Measurements from ENCODE around the gene ATP2B1. TPM values are rescaled to one million over a fixed set of nuclear protein-coding genes. Genes with fewer than 3 reads are reported as not detected.

ATP2B1 gene
- polyA plus RNA-seq, 1 donor, result 95.6 TPM

- no peak overlapping the region for H3K4me3 ChIP-seq (ENCODE audit: low read length)
- no peaks in the 10 kb centered on the region for H3K27me3 ChIP-seq (ENCODE audit: control insufficient read depth, insufficient read depth, low read length)
- no peak for DNase-seq
- H3K9me3 ChIP-seq (ENCODE audit: control insufficient read depth, low read depth, low read length), result no peaks in the 10 kb centered on the region
- H3K4me1 ChIP-seq (ENCODE audit: control insufficient read depth, insufficient read depth, low read length), result no peaks in the 10 kb centered on the region
- H3K27ac ChIP-seq (ENCODE audit: low read length), result no peak overlapping the region
- WGBS (ENCODE audit: insufficient coverage, low lambda C conversion rate), result 100% methylated on average over 1 of the region's 3 CpGs
- H3K36me3 ChIP-seq (ENCODE audit: control insufficient read depth, insufficient read depth, low read length), result no peaks in the 10 kb centered on the region
Measured at GRCh38 chr12:89693639-89694202, 14.9 kb downstream of the ATP2B1 start.

GRCh38 chr12:89692439-89692838 lies 16.2 kb downstream of the ATP2B1 start:
- no CpG with 5 or more reads among the region's 1 CpG for WGBS (ENCODE audit: insufficient coverage, low lambda C conversion rate)
- Histone ChIP-seq H3K27ac (ENCODE audit: low read length) (no peak overlapping the region), H3K36me3 (ENCODE audit: control insufficient read depth, insufficient read depth, low read length) (no peaks in the 10 kb centered on the region), H3K4me1 (ENCODE audit: control insufficient read depth, insufficient read depth, low read length) (no peaks in the 10 kb centered on the region), H3K4me3 (ENCODE audit: low read length) (no peak overlapping the region), H3K27me3 (ENCODE audit: control insufficient read depth, insufficient read depth, low read length) (no peaks in the 10 kb centered on the region), H3K9me3 (ENCODE audit: control insufficient read depth, low read depth, low read length) (no peaks in the 10 kb centered on the region)
- no peak for DNase-seq

DNA sequence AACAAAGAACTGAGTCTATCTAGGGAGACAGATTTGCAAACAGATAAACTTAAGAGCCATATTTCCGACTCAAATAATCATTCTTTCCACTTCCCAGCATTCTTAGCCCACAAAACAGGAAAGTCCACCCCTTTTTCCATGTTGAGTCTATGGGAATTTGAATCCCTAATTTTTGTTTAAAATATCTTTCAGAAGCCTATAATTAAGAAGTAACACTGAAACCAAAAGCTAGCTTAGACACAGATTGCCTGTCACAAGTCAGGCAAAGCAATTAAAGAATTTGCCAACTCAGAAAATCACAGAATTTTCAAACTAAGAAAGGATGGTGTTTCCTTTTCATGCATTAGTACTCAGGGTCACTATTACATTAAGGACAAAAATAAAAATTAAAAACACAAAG lies 17.0 kb downstream of the ATP2B1 start:
- no peak for DNase-seq
- H3K9me3 ChIP-seq (ENCODE audit: control insufficient read depth, low read depth, low read length), result no peaks in the 10 kb centered on the region
- no peaks in the 10 kb centered on the region for H3K4me1 ChIP-seq (ENCODE audit: control insufficient read depth, insufficient read depth, low read length)
- H3K36me3 ChIP-seq (ENCODE audit: control insufficient read depth, insufficient read depth, low read length), result no peaks in the 10 kb centered on the region
- WGBS (ENCODE audit: insufficient coverage, low lambda C conversion rate), result no CpG with 5 or more reads among the region's 1 CpG
- H3K27me3 ChIP-seq (ENCODE audit: control insufficient read depth, insufficient read depth, low read length), result no peaks in the 10 kb centered on the region
- H3K27ac ChIP-seq (ENCODE audit: low read length), result no peak overlapping the region
- no peak overlapping the region for H3K4me3 ChIP-seq (ENCODE audit: low read length)

DNA sequence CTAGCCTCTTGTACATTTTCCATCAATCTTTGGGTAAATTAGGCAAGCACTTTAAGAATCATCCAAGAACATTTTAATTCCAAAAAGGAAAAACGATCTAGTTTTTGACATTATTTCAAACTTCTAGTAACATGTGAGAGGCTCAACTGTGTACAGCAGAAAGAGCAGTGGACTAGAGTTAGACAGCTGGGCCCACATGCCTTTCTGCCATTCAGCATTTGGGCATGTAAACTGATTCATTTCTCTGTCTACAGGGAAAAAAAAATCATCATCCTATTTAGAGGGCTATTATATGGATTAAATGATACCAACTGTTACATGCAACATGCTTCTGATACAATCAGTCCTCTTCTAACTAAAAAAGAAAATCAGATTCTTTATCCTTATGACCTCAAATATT lies 17.7 kb downstream of the ATP2B1 start:
- WGBS (ENCODE audit: insufficient coverage, low lambda C conversion rate), result no CpG with 5 or more reads among the region's 1 CpG
- H3K27ac ChIP-seq (ENCODE audit: low read length), result no peak overlapping the region
- H3K4me1 ChIP-seq (ENCODE audit: control insufficient read depth, insufficient read depth, low read length), result no peaks in the 10 kb centered on the region
- no peaks in the 10 kb centered on the region for H3K27me3 ChIP-seq (ENCODE audit: control insufficient read depth, insufficient read depth, low read length)
- no peaks in the 10 kb centered on the region for H3K9me3 ChIP-seq (ENCODE audit: control insufficient read depth, low read depth, low read length)
- DNase-seq, result no peak
- H3K36me3 ChIP-seq (ENCODE audit: control insufficient read depth, insufficient read depth, low read length), result no peaks in the 10 kb centered on the region
- H3K4me3 ChIP-seq (ENCODE audit: low read length), result no peak overlapping the region

DNA sequence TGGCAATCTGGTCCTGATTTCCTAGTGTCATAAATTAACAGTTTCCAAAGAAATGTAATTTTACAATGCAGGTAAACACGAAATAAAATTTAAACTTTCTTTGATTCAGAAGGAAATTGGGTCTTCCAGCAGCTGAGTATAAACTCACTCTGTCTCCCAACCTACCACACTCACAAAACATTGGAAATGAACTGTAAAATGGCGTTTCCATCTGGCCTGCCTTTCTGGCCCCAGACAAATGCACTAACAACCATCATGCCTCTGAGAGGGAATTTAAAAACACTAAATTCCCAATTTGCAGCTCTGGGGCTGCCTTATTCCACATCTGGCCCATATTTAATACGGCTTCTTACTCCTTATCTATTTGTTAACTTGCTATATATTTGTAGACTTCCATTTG lies 19.3 kb downstream of the ATP2B1 start:
- Histone ChIP-seq H3K4me1 (ENCODE audit: control insufficient read depth, insufficient read depth, low read length) (no peaks in the 10 kb centered on the region), H3K4me3 (ENCODE audit: low read length) (no peak overlapping the region), H3K27me3 (ENCODE audit: control insufficient read depth, insufficient read depth, low read length) (no peaks in the 10 kb centered on the region), H3K9me3 (ENCODE audit: control insufficient read depth, low read depth, low read length) (no peaks in the 10 kb centered on the region), H3K36me3 (ENCODE audit: control insufficient read depth, insufficient read depth, low read length) (no peaks in the 10 kb centered on the region), H3K27ac (ENCODE audit: low read length) (no peak overlapping the region)
- DNase-seq, result no peak
- 100% methylated on average over 2 of the region's 3 CpGs for WGBS (ENCODE audit: insufficient coverage, low lambda C conversion rate)

- no peaks in the 10 kb centered on the region for H3K4me1 ChIP-seq (ENCODE audit: control insufficient read depth, insufficient read depth, low read length)
- H3K27ac ChIP-seq (ENCODE audit: low read length), result no peak overlapping the region
- no peak for DNase-seq
- 94% methylated on average over 2 of the region's 2 CpGs for WGBS (ENCODE audit: insufficient coverage, low lambda C conversion rate)
- no peaks in the 10 kb centered on the region for H3K36me3 ChIP-seq (ENCODE audit: control insufficient read depth, insufficient read depth, low read length)
- H3K27me3 ChIP-seq (ENCODE audit: control insufficient read depth, insufficient read depth, low read length), result no peaks in the 10 kb centered on the region
- no peaks in the 10 kb centered on the region for H3K9me3 ChIP-seq (ENCODE audit: control insufficient read depth, low read depth, low read length)
- no peak overlapping the region for H3K4me3 ChIP-seq (ENCODE audit: low read length)
Measured at GRCh38 chr12:89686311-89686710, 22.3 kb downstream of the ATP2B1 start.

DNA sequence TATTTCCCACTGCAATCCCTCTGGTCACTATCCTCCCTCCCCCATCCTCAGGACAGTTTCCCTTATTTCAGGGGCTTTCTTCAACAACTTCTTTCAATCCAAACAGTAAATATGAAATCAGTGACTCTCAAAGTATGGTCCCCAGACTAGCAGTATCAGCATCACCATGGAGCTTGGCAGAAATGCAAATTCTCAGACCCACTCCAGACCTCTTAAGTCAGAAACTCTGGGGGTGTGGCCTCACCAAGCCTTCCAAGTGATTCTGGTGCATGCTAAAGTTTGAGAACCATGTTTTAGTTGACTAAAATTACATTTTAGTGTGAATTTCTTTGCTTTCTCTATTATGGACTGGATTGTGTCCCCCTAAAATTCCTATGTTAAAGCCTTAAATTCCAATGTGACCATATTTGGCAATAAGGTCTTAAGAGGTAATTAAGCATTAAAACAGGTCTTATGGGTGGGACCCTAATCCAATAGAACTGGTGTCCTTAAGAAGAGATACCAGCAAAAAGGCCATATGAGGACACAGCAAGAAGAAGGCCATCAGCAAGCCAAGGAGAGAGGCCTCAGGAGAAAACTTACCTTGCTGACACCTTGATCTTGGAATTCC lies 23.2 kb downstream of the ATP2B1 start:
- no peak overlapping the region for H3K27ac ChIP-seq (ENCODE audit: low read length)
- no peak for DNase-seq
- no peaks in the 10 kb centered on the region for H3K9me3 ChIP-seq (ENCODE audit: control insufficient read depth, low read depth, low read length)
- no peaks in the 10 kb centered on the region for H3K36me3 ChIP-seq (ENCODE audit: control insufficient read depth, insufficient read depth, low read length)
- H3K4me3 ChIP-seq (ENCODE audit: low read length), result no peak overlapping the region
- no peaks in the 10 kb centered on the region for H3K4me1 ChIP-seq (ENCODE audit: control insufficient read depth, insufficient read depth, low read length)
- no peaks in the 10 kb centered on the region for H3K27me3 ChIP-seq (ENCODE audit: control insufficient read depth, insufficient read depth, low read length)

DNA sequence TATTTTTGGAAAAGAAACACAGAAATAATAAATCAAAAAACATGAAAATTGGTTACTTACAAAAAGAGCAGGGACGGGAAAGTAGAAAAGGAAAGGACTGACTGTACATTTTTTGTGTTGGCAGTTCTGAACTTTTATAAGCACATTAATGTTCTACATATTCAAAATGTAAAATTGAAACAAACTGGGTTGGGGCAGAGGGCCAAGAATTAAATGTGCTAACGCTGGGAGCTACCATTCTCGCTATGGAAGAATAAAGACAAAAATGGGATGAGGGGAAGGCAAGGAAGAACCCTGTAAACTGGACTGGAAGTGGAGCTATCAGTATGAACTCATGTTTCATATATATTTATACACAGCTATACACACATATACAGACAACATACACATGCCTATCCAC lies 24.5 kb downstream of the ATP2B1 start:
- no peaks in the 10 kb centered on the region for H3K27me3 ChIP-seq (ENCODE audit: control insufficient read depth, insufficient read depth, low read length)
- H3K4me1 ChIP-seq (ENCODE audit: control insufficient read depth, insufficient read depth, low read length), result no peaks in the 10 kb centered on the region
- H3K9me3 ChIP-seq (ENCODE audit: control insufficient read depth, low read depth, low read length), result no peaks in the 10 kb centered on the region
- 93% methylated on average over 2 of the region's 3 CpGs for WGBS (ENCODE audit: insufficient coverage, low lambda C conversion rate)
- H3K4me3 ChIP-seq (ENCODE audit: low read length), result no peak overlapping the region
- no peaks in the 10 kb centered on the region for H3K36me3 ChIP-seq (ENCODE audit: control insufficient read depth, insufficient read depth, low read length)
- no peak for DNase-seq
- H3K27ac ChIP-seq (ENCODE audit: low read length), result no peak overlapping the region

- WGBS (ENCODE audit: insufficient coverage, low lambda C conversion rate), result 100% methylated on average over 2 of the region's 3 CpGs
- Histone ChIP-seq H3K4me1 (ENCODE audit: control insufficient read depth, insufficient read depth, low read length) (no peaks in the 10 kb centered on the region), H3K9me3 (ENCODE audit: control insufficient read depth, low read depth, low read length) (no peaks in the 10 kb centered on the region), H3K36me3 (ENCODE audit: control insufficient read depth, insufficient read depth, low read length) (no peaks in the 10 kb centered on the region), H3K4me3 (ENCODE audit: low read length) (no peak overlapping the region), H3K27me3 (ENCODE audit: control insufficient read depth, insufficient read depth, low read length) (no peaks in the 10 kb centered on the region), H3K27ac (ENCODE audit: low read length) (no peak overlapping the region)
- DNase-seq, result no peak
Measured at GRCh38 chr12:89682284-89682683, 26.4 kb downstream of the ATP2B1 start.

DNA sequence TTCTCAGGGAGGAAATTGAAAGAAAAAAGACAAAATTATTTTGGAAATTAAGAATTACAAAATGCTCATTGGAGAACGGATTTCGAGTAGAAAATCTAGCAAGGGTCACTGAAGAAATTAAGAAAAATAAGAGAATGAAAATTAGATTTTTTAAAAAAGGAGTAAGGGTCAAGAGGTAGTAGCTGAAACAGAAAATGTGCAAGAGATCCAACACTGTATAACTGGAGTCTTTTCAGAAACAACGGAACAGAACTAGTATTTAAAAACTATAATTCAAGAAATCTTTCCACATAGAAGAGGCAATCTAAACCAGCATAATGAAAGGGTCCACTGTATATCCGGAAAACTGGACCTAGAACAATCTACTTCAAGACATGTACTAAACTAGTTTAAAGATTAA lies 28.2 kb downstream of the ATP2B1 start:
- Histone ChIP-seq H3K27me3 (ENCODE audit: control insufficient read depth, insufficient read depth, low read length) (no peaks in the 10 kb centered on the region), H3K27ac (ENCODE audit: low read length) (no peak overlapping the region), H3K36me3 (ENCODE audit: control insufficient read depth, insufficient read depth, low read length) (no peaks in the 10 kb centered on the region), H3K4me1 (ENCODE audit: control insufficient read depth, insufficient read depth, low read length) (no peaks in the 10 kb centered on the region), H3K4me3 (ENCODE audit: low read length) (no peak overlapping the region), H3K9me3 (ENCODE audit: control insufficient read depth, low read depth, low read length) (no peaks in the 10 kb centered on the region)
- DNase-seq, result no peak
- 94% methylated on average over 2 of the region's 4 CpGs for WGBS (ENCODE audit: insufficient coverage, low lambda C conversion rate)

- DNase-seq, result no peak
- no peaks in the 10 kb centered on the region for H3K27me3 ChIP-seq (ENCODE audit: control insufficient read depth, insufficient read depth, low read length)
- no peaks in the 10 kb centered on the region for H3K36me3 ChIP-seq (ENCODE audit: control insufficient read depth, insufficient read depth, low read length)
- H3K4me3 ChIP-seq (ENCODE audit: low read length), result no peak overlapping the region
- no peaks in the 10 kb centered on the region for H3K9me3 ChIP-seq (ENCODE audit: control insufficient read depth, low read depth, low read length)
- no peak overlapping the region for H3K27ac ChIP-seq (ENCODE audit: low read length)
- no peaks in the 10 kb centered on the region for H3K4me1 ChIP-seq (ENCODE audit: control insufficient read depth, insufficient read depth, low read length)
- WGBS (ENCODE audit: insufficient coverage, low lambda C conversion rate), result 100% methylated on average over 1 of the region's 2 CpGs
Measured at GRCh38 chr12:89679631-89680030, 29.0 kb downstream of the ATP2B1 start.

Data from large intestine (tissue), 3 donors.